Measurements from ENCODE around the gene PAX5.

Gene PAX5

GRCh38 chr9:36793277-36793676 is 240.8 kb downstream of the PAX5 start:
- DNase-seq: no peak

GRCh38 chr9:36791222-36791950 is 242.7 kb downstream of the PAX5 start:
- no peak for DNase-seq

GRCh38 chr9:36789886-36790285 is 244.2 kb downstream of the PAX5 start:
- DNase-seq: no peak

GRCh38 chr9:36788534-36788933 is 245.5 kb downstream of the PAX5 start:
- no peak for DNase-seq

GRCh38 chr9:36787709-36788108 is 246.4 kb downstream of the PAX5 start:
- no peak for DNase-seq
